HG02588 (cell line): ENCODE measurements around the gene PLXNC1.

ENCODE experiments used
- ATAC-seq: cut with Tn5 transposase; IDR thresholded peaks from one replicate; pipeline ENCODE4 v1.9.1; 2021; ENCODE audit warnings: mild to moderate bottlenecking, moderate library complexity; ENCODE audit not compliant: unreplicated experiment

Gene PLXNC1

GRCh38 chr12:94202245-94203180 is 54.1 kb downstream of the PLXNC1 start:
- no peak for ATAC-seq

- ATAC-seq: no peak
Measured at GRCh38 chr12:94203181-94203546, 54.8 kb downstream of the PLXNC1 start.

- ATAC-seq: no peak
Measured at GRCh38 chr12:94203796-94204195, 55.4 kb downstream of the PLXNC1 start.

- ATAC-seq: no peak
Measured at GRCh38 chr12:94204499-94205247, 56.3 kb downstream of the PLXNC1 start.

DNA sequence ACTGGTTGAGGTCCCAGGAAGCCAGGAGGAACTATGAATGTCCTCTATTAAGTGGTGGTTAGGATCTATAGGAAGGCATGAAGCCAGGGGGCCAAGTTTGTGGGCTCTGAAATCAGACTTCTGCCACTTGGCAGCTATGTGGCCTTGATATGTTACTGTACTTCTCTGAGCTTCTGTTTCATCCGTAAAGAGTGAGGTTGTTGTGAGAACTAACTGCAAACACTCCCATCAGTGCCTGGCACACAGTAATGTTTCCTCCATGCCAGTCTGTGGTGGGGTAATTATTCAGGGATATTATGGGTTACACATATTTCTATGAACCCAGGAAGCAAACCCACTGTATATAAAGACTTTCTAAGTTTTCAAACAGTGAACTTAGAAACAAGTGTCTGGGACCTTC is 57.4 kb downstream of the PLXNC1 start:
- ATAC-seq: no peak

DNA sequence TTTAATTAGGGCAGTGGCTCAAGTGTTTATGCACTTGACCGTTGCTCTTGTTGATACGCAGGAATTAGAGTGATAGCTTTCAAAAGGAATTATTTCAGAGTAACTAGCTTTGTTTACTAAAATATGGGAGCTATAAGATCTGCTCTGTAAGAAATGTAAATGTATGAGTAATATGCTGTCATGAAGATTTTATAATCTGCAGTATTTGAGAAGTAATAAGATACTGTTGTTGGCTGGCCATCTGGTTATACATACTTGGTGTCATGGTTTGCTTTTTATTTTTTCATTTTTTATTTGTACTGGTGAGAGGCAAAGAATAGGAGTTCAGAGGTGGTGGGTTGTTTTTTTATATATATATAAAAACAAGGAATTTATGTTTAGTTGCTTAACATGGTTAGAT is 58.5 kb downstream of the PLXNC1 start:
- ATAC-seq: no peak

GRCh38 chr12:94207467-94207848 is 59.1 kb downstream of the PLXNC1 start:
- no peak for ATAC-seq

GRCh38 chr12:94207849-94208621 is 59.7 kb downstream of the PLXNC1 start:
- ATAC-seq: peak; percentile 74

- ATAC-seq: peak; percentile 30
Measured at GRCh38 chr12:94208622-94208966, 60.2 kb downstream of the PLXNC1 start.

DNA sequence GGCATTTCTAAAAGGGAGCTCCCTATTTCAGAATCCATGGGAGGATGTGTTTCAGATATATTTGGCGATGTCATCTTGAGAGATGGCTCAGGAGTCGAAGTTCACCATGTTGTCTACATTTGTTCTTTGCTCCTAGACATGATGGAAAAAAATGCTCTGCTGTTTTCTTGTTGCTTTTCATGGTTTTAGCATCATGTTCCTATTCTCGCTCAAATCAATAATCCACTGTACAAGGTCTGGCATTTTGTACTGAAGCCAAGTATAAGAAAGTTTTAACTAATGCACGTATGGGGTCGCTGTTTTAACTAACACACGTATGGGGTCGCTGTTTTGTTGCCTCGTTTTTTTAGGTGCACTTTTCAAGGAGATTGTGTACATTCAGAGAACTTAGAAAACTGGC is 60.9 kb downstream of the PLXNC1 start:
- ATAC-seq: no peak

GRCh38 chr12:94211021-94211420 is 62.6 kb downstream of the PLXNC1 start:
- ATAC-seq: no peak

GRCh38 chr12:94218233-94218632 is 69.9 kb downstream of the PLXNC1 start:
- no peak for ATAC-seq

DNA sequence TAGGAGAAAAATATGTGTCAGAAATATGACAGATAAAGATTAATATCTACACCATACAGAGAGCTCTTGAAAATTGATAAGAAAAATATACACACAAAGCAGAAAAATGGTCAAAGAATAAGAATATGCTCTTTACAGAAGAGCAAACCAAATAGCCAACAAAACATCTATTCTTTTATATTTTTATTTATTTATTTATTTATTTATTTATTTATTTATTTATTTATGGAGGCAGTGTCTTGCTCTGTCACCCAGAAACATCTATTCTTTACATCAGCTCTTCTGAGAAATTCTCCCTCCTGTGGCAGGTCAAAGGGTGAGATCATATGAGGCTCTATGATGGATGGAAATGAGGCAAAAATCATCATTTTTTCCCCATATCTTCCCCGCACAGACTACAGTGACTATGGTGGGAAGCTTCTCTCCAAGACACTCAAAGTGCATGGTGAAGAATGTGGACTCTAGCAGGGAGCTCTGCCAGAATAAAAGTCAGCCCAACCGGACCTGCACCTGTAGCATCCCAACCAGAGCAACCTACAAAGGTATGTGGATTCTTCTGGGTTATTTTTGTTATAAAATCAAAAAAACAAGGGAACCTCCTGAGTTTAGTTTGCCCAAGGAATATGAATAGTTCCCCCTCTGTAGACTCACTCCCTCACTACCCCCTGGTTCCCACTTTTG is 71.4 kb downstream of the PLXNC1 start:
- no peak for ATAC-seq

DNA sequence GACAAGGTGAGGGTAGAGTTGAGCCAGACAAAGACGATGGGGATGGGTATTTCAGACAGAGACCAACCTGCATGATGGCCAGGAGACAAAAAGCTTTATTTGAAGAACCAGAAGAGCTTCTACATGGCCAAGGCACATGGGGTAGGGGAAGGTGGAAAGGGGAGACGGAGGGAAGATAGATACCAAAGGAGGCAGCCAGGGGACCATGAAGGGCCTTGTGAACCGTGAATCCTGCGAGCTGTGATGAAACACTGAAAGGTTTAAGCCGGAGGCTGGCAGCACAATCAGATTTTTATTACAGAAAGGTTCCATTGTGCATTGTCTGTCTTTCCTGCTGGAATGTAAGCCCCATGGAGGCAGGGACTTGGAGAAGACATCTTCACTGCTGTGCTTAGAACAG is 72.4 kb downstream of the PLXNC1 start:
- ATAC-seq: no peak

DNA sequence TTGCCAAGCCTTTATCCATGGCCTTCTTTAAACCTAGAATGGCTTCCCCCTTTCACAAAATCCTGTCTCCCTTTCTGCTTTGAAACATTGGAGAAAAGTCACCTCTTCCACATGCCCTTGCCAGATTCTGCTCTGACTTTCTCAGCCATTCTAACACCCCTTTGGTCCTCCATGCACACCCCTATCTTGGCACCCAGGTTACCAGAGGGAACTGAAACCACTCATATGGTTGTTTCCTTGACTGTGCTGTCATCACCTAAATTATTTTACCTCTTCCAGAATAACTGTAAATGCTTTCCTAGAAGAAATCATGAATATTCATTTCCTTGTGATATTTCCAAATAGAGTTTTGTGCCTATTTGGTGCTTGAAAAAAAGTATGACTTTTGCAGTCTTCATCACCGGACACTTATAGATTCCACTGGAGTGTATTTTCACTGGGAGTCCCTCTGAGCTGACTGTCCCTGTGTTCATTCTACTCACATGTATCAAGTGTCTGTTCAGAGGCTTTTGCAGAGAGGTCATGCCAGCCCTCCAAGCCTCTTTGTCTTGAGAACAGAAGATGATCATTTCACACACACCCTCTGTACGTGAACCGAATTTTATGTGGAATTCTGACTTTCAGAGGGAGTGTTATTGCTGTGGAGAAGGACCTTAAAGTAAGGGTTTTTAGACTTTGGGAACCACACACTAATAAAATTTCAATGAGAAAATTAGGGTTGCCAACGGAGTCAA is 74.1 kb downstream of the PLXNC1 start:
- ATAC-seq: no peak

- ATAC-seq: no peak
Measured at GRCh38 chr12:94223842-94224241, 75.5 kb downstream of the PLXNC1 start.

GRCh38 chr12:94225506-94225905 is 77.1 kb downstream of the PLXNC1 start:
- ATAC-seq: no peak

DNA sequence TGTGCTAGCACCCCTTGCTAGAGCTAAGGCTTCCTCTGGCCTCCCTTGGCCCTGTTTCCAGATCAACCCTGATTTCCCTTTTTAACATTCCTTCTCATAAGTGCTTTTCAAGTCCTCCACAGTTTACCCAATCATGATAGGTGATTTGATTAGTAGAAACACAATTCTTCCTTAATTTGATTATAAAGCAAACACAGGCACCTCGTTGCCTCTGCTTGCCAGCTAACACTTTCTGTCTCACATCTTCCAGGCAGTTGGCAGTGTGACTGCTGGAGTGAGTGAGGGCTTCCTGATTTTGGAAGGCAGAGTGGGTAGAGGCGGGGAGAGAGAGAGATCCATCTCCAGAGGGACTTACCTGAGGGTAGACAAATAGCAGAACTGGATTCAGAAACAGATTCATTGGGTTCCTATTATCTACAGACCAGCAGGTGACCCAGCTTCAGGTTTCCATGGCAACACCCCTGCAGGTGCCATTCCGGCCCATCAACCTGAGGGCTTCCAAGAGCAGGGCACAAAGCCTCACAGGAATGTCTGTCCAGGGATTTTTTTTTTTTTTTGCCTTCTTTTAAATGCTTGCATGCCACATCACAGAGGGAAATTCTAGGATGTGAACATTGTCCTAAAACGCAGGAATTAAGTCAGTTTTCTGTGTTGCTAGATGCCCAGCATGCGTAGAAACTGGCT is 77.7 kb downstream of the PLXNC1 start:
- no peak for ATAC-seq

DNA sequence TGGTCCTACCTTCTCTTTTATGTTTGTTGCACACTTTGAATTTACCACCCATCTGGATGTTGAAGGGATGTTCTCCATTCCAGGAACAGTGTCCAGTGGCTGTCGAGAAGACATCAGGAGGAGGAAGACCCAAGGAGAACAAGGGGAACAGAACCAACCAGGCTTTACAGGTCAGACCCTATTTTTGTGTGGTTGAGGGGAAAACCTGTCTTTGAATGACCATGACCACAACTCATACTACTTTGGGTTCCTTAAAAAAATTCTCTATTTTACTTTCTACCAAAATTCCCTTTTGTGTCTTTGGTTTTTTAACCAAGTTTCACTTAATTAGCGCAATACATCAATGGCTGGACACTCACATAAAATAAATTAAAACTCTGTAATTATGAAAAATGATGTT is 78.7 kb downstream of the PLXNC1 start:
- peak; percentile 35 for ATAC-seq

- ATAC-seq: peak; percentile 69
Measured at GRCh38 chr12:94228488-94228907, 80.1 kb downstream of the PLXNC1 start.
